Activated naive CD4-positive, alpha-beta T cell (primary cell): ENCODE measurements around the gene MEIKIN.
A peak's percentile ranks its signal among the peaks of the same experiment; 100 is the strongest.
"Not testable (repeated sequence)": the region's sequence is repeated elsewhere in the genome, so short reads cannot be mapped to it uniquely, and the experiment has no call there.

Source experiments
- DNase-seq, 4 experiments: peaks; one replicate each; lab custom pipeline; 2025; lab: John Stamatoyannopoulos, UW

The MEIKIN gene

GRCh38 chr5:131812371-131813160, 132.9 kb downstream of the MEIKIN start:
- no peak for DNase-seq

- no peak for DNase-seq
Observed at GRCh38 chr5:131810510-131811249, 134.8 kb downstream of the MEIKIN start.

DNA sequence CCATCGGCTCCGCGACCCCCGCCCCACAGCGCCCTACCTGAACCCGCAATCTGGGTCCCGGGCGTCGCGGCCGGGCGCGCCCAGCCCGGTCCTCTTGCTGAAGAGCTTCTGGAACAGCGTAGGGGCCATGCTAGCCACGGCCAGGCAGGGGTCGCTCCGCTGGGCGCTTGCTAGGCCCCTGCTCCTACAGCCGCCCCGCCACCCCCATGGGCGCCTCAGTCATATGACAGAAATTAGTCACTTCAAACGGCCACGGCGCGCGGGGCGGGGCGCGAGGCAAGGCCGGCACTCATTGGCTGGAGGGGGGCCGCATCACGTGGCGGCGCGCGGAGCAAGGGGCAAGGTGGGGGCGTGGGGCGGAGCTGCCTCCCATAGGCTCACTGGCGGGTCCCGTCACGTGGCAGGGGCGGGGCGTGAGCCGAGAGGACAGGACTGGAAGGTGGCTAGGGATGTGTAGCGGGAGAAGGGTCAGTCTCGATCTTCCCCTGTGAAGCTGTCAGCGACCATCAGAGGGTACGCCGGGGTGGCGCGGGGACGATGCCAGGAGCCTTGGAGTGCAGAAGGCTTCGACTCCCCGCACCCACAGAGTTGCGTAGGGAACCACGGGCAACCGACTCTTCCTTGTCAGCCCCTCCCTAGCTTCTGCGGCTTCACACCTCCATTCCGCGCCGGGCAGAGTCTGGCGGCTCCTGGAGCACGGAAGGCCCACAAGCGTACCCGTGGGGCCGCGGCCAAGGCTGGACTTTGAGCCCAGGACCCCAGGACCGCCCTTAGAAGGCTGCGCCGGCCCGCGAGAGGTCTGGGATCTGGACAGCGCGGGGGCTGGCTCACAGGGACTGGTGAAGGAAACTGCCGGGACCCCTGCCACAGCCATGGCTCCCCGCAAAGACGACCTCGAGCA, 148.4 kb downstream of the MEIKIN start, which contains the start of gene FNIP1:
Gene FNIP1, minus strand, starts transcription at position 225 of the 901 bp plus-strand sequence. Its CDS starts 96 bp downstream, at position 129.
- DNase-seq = peak; percentile 88 to 99 (median 96)

- DNase-seq = peak in 2 of 4 experiments; percentile 27 to 29
Observed at GRCh38 chr5:131795879-131796792, 149.3 kb downstream of the MEIKIN start.

GRCh38 chr5:131795228-131795627, 150.2 kb downstream of the MEIKIN start:
- DNase-seq = no peak

- no peak for DNase-seq
Observed at GRCh38 chr5:131794586-131794985, 150.9 kb downstream of the MEIKIN start.

GRCh38 chr5:131792896-131793295, 152.6 kb downstream of the MEIKIN start:
- no peak for DNase-seq

DNA sequence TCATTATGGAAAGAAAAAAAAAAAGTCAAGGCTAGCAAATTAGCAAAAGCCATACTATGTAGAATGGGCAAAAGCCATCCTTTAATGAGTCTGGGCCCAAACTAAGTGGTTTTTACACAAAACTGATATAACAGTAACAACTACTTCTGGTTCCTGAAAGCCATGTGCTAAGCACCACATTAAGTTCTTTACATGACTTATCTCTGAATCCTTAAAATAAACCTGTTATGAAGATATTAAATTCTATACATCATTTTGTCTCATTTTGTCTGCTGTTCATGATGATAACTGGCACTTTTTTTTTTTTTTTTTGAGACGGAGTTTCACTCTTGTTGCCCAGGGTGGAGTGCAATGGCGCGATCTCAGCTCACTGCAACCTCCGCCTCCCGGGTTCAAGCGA, 153.6 kb downstream of the MEIKIN start:
- DNase-seq = no peak

DNA sequence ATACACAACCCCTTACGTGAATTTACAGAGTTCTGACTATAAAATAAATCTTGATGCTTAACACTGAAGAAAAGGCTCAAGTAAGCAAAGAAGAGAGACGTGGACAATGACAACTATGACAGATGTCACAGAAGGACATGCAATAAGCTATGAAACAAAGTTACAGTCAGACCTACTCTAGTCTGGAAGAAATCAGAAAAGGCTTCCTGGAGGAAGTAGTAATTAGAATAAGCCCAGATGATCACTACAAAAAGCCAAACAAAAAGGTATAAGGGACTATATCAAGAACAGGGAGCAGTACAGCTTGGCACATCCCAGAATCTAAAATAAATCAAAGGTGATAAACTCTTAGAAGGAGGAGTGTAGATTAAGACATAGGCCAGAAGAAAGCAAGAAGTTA, 154.9 kb downstream of the MEIKIN start:
- DNase-seq = no peak

- no peak for DNase-seq
Observed at GRCh38 chr5:131789765-131790164, 155.7 kb downstream of the MEIKIN start.

DNA sequence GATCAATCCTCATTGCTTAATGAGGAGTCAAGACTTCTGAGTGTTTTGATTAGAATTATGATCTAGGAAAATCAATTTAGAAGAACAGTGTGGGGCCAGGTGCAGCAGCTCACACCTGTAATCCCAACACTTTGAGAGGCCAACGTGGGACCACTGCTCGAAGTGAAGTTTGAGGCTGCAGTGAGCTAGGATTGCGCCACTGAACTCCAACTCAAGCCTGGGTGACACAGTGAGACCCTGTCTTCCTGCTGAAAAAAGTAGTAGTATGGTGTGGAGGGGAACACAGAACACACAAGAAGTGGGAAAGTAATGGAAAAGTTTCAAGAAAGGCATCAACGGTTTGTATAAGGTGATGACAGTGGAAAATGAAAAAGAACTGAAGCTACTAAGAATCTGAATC, 157.7 kb downstream of the MEIKIN start:
- no peak for DNase-seq

GRCh38 chr5:131786900-131787692, 158.4 kb downstream of the MEIKIN start:
- no peak for DNase-seq

GRCh38 chr5:131786036-131786435, 159.4 kb downstream of the MEIKIN start:
- no peak for DNase-seq

- no peak for DNase-seq
Observed at GRCh38 chr5:131783874-131784273, 161.6 kb downstream of the MEIKIN start.

GRCh38 chr5:131783357-131783756, 162.1 kb downstream of the MEIKIN start:
- no peak for DNase-seq

DNA sequence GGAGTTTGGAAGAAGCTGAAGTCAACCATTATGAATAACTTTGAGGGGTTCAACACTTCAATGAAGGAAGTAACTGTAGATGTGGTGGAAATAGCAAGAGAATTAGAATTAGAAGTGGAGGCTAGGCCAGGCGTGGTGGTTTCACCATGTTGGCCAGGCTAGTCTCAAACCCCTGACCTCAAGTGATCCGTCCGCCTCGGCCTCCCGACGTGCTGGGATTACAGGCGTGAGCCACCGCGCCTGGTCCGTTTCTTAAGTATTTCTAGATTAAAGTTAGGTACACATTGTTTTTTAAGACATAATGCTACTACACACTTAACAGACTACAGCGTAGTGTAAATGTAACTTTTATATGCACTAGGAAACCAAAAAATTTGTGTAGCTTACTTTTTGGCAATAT, 162.7 kb downstream of the MEIKIN start:
- DNase-seq = no peak

GRCh38 chr5:131778141-131778540, 167.3 kb downstream of the MEIKIN start:
- not testable (repeated sequence) for DNase-seq

DNA sequence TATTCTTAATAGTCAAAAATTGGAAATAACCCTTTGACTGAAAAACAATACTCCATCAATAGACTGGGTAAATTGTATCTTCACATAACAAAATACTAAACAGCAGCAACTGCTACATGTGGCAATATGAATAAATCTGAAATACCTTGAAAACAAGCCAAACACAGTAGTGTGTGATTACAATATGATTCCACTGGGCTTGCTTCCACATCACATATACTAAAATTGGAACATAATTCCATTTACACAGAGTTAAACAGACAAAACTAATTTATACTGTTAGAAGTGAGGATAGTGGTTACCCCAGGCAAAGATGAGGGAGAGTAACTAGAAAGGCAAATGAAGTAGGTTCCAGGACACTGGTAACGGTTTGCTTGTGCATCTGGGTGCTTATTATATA, 169.0 kb downstream of the MEIKIN start:
- DNase-seq = no peak

- DNase-seq = no peak
Observed at GRCh38 chr5:131774652-131775367, 170.7 kb downstream of the MEIKIN start.

- no peak for DNase-seq
Observed at GRCh38 chr5:131773805-131774204, 171.7 kb downstream of the MEIKIN start.
